WI38 (cell line): ENCODE results near the gene LBH.
A peak's percentile ranks its signal among the peaks of the same experiment; 100 is the strongest.

Experiments
- H3K4me3 ChIP-seq: 2 replicates; pipeline ENCODE4 v1.5.1; 2011; ENCODE audit warnings: low read depth, mild to moderate bottlenecking, control low read depth, low read length
- TF ChIP-seq, protein P1 (sequence below): IDR thresholded peaks from 2 replicates; pipeline ENCODE4 v1.5.1; 2012; ENCODE audit warnings: low read depth, mild to moderate bottlenecking, control low read depth, low read length

Gene LBH

DNA sequence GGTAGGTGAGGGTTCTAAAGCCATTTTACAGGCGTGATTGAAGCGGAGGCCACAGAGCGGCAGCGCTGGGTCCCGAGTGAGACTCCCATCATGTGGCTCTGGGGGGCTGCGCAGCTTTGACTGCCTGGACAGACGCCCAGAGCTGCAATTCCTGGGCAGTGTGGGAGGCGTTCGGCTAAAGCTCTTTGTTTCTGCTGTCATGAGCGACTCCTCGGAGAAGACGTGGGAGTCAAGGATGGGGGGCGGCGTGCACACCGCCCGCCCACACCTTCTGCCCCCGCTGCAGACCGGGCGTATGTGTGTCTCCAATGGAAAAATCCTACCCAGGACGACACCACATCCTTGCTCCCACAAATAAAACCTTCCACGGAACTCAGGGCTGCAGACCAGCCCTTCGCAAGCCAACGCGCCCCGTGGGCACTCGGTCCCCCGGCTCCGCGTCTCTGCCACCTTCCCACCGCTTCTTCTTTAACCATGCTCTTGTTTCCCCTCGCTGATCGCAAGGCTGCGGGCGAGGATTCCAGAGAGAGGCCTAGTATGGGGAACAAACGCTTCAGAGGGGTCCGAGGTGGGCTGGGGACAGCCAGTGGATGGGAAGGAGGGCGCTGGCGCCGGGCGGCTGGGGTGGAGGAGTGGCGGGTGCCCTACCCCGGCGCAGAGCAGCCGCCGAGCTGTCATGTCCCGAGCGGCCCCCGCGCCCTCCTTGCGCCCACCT is 680 bp upstream of the LBH start:
- peak overlapping the region; percentile 88 for H3K4me3 ChIP-seq
- TF ChIP-seq, protein P1, sequence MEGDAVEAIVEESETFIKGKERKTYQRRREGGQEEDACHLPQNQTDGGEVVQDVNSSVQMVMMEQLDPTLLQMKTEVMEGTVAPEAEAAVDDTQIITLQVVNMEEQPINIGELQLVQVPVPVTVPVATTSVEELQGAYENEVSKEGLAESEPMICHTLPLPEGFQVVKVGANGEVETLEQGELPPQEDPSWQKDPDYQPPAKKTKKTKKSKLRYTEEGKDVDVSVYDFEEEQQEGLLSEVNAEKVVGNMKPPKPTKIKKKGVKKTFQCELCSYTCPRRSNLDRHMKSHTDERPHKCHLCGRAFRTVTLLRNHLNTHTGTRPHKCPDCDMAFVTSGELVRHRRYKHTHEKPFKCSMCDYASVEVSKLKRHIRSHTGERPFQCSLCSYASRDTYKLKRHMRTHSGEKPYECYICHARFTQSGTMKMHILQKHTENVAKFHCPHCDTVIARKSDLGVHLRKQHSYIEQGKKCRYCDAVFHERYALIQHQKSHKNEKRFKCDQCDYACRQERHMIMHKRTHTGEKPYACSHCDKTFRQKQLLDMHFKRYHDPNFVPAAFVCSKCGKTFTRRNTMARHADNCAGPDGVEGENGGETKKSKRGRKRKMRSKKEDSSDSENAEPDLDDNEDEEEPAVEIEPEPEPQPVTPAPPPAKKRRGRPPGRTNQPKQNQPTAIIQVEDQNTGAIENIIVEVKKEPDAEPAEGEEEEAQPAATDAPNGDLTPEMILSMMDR = no peak

DNA sequence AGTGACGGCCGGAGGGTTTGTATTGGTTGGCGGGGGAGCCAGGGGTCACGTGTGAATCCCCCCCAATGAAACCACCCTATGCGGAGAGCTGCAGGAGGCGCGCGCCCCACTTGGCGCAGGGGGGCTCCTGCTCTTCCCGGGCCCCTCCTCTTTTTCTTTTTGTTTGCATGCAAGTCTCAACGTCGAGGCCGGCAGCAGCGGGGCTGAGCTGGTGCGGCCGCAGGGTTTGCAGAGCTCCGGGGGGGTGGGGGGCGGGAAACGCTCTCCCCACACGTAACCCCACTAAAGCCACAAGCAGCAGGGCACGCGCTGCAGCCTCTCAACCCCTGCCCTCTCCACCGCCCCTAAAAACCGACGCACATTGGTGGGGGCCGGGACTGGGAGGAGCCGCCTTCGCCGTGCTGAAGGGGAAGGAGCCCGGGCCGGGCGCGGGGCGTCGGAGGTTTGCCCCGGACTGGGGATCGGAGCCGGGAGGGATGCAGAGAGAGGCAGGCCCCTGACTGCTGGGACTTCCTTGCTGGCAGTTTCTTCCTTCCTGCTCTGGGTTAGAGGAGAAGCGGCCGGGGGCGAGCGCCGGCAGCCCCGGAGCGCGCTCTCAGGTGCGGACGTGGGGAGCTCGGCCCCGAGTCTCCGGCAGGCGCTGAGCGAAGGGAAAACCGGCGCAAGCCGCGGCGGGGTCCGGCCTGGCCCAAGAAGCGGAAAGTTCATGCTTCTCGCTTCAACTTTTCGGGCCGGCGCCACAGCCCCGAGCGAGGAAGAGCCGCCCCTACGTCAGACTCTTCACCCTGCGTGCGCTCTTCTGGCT is 864 bp downstream of the LBH start:
- peak overlapping the region; percentile 88 for H3K4me3 ChIP-seq

DNA sequence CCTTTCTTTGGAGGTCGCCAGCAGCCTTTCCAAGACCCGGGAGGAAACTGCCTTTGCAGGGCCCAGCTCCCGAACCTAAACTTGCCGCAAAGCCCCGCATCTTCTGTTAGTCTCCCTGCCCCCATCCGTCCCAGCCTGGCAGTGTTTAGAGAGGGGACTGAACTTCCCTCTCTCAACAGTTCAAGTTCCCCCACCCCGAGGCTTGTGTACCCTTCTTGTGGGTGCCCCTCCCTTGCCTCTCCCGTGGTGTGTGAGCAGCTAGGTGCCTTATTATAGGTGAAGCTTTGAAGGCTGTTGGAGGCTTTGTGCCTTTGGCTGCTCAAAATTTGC is 1.4 kb downstream of the LBH start:
- H3K4me3 ChIP-seq = peak overlapping the region; percentile 88
- TF ChIP-seq, protein P1 = no peak

More for the DNA sequence above, 864 bp downstream of the LBH start:
- TF ChIP-seq, protein P1 = no peak

DNA sequence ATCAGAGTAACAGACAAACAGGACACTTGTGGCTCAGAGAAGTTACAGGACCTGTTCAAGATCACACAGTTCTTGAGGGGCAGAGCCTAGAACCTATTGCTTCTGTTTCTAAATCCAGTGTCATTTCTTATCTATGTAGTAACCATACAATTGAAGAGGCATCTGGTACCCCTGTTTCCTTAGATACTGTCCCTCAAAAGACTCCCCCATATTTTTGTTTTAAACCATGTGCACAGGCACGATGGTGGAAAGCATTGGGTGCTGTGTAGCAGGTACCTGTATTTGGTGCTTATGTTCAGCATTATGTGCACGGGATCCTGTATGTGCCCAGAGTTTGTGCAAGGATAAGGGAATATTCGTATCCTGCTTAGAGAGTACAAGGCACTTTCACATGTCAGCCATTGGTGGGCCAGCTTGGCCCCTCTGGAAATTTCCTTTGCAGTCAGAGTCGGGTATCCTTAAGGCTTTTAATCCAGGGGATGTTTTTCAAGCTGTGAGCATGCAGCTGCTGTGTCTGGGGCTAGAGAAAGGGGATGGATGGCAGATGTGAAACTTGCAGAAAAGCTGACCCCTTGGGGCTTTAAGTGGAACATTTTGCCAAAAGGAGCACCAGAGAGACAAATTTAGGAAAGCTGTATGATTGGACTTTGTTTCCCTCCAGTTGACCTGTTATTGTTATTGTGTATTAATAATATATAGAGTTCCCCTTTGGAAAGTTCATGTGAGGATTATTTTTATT is 2.1 kb downstream of the LBH start:
- TF ChIP-seq, protein P1 = no peak
- peak overlapping the region; percentile 88 for H3K4me3 ChIP-seq

DNA sequence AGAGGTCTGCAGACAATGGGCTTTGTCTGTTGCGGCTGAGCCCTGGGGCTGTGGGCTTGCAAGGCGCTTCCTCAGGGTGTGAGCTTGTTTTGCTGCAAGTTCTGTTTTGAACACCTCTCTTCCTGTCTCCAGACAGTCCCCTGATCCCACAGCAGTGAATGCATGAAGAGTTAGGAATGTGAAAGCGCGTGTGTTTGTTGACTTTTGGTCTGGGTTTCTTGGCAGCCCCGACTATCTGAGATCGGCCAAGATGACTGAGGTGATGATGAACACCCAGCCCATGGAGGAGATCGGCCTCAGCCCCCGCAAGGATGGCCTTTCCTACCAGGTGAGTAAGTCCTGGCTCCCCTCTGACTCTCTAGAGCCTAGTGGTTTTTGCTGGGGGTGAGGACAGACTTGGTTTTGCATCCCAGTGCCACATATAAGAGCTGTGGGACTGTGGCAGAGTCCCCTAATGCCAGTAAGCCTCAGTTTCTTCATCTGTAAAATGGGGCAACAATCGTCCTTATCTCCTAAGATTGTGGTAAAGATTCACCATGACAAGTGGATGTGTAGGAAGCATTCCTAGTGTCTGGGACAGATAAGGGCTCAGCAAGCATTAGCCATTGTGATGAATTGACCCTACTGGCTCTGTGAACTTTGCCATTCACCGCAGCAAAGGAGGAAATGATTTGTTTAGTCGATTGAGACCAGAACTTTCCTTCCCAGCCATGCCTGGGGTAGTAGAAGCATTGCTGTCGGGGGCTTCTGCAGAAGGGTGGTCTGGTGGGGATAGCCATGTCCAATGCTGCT is 3.0 kb downstream of the LBH start:
- TF ChIP-seq, protein P1 = no peak
- H3K4me3 ChIP-seq = peak overlapping the region; percentile 88

DNA sequence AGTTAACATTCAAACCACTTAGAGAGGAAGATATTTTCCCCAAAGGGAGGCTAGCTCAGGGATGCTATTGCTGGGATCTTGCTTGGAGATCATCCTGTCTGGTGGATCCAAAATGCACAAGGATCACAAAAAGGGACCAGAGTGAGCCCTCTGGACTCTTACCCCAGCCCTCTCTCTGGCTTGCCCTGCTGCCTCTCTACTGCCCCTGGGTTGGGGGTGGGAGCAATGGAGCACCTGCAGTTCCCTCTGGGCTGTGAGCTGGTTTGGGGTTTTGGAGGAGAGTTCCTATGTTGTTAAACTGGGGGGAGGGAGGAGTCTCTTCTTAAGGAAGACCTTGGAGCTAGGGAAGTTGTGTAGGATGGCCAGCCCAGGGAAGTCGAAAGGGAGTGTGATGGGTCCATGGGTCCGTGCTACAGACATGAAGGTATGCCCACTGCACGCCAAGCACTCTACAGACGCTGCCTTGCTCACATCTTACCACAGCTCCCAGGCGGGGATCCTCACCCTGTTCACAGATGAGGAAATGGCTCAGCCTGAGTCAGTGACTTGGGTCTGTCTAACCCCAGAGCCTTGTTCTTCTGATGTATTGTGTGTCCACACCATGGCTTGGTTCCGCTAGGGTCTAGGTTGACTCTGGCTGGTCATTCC is 3.8 kb downstream of the LBH start:
- peak overlapping the region; percentile 88 for H3K4me3 ChIP-seq
- TF ChIP-seq, protein P1 = no peak
